SK-N-SH (cell line): Measurements from ENCODE around the gene RBMS3. TPM values are rescaled to one million over a fixed set of nuclear protein-coding genes. Genes with fewer than 3 reads are reported as not detected.

Experiments used
- CTCF ChIA-PET: fragments of 300-600, 350-600 bp; formaldehyde crosslinking; extraction: SDS; loops from one replicate; lab custom pipeline; 2021; lab: Yijun Ruan, JAX
- POLR2A ChIA-PET: fragments of 350-600 bp; sonication (Branson Sonifier 250); formaldehyde crosslinking; extraction: SDS; loops from one replicate; lab custom pipeline; 2020; ENCODE audit warnings: antibody characterized with exemption, inconsistent platforms; lab: Yijun Ruan, JAX
- DNase-seq: peaks from one replicate; pipeline ENCODE4 v3.0.0; 2012
- H2AFZ ChIP-seq: fragments of 200-600 bp; sonication (generic); 2 replicates; pipeline ENCODE4 v1.8.1; 2016; ENCODE audit warnings: antibody characterized with exemption, mild to moderate bottlenecking, low read depth
- H3F3A ChIP-seq: fragments of 200-600 bp; sonication (generic); replicated peaks from 2 replicates; pipeline ENCODE3; 2016; ENCODE audit warnings: antibody characterized with exemption, mild to moderate bottlenecking; ENCODE audit not compliant: insufficient read depth
- H3K27ac ChIP-seq, 2 experiments: fragments of 200-500 bp in 1 of 2; fragments of 200-600 bp in 1 of 2; sonication (Bioruptor generic) in 1 of 2; sonication (generic), shearing (Covaris generic) in 1 of 2; 2 replicates each; pipeline versions ENCODE4 v1.5.1 to v1.6.1; 2014 to 2016; ENCODE audit warnings: low read depth in 2 of 2, inconsistent platforms in 1 of 2, low read length in 1 of 2, mild to moderate bottlenecking in 1 of 2, mixed read lengths in 1 of 2
- H3K27me3 ChIP-seq: fragments of 200-600 bp; sonication (generic), shearing (Covaris generic); 2 replicates; pipeline ENCODE4 v1.6.1; 2016; ENCODE audit warnings: mixed run types; ENCODE audit not compliant: insufficient read depth
- H3K36me3 ChIP-seq, 2 experiments: fragments of 200-500 bp in 1 of 2; fragments of 200-600 bp in 1 of 2; sonication (Bioruptor generic) in 1 of 2; sonication (generic) in 1 of 2; replicated peaks in 1 of 2; 2 replicates each; pipeline versions ENCODE3 to v1.5.1; 2014 to 2016; ENCODE audit warnings: low read length in 1 of 2, mild to moderate bottlenecking in 1 of 2; ENCODE audit not compliant: insufficient read depth in 2 of 2, control insufficient read depth in 1 of 2
- H3K4me1 ChIP-seq, 2 experiments: fragments of 200-500 bp in 1 of 2; fragments of 200-600 bp in 1 of 2; sonication (Bioruptor generic) in 1 of 2; sonication (generic), shearing (Covaris generic) in 1 of 2; 2 replicates each; pipeline versions ENCODE4 v1.5.1 to v1.6.1; 2014 to 2016; ENCODE audit warnings: low read depth in 1 of 2, low read length in 1 of 2, mixed run types in 1 of 2; ENCODE audit not compliant: insufficient read depth in 2 of 2, control insufficient read depth in 1 of 2
- H3K4me2 ChIP-seq: fragments of 200-600 bp; sonication (generic), shearing (Covaris generic); 2 replicates; pipeline ENCODE4 v1.6.1; 2017; ENCODE audit warnings: mixed run types
- H3K4me3 ChIP-seq, 2 experiments: fragments of 200-500 bp in 1 of 2; fragments of 200-600 bp in 1 of 2; sonication (Bioruptor generic) in 1 of 2; sonication (generic), shearing (Covaris generic) in 1 of 2; 2 replicates each; pipeline versions ENCODE4 v1.5.1 to v1.8.1; 2014 to 2016; ENCODE audit warnings: low read depth in 2 of 2, inconsistent platforms in 1 of 2, low read length in 1 of 2, mild to moderate bottlenecking in 1 of 2, mixed read lengths in 1 of 2, moderate library complexity in 1 of 2
- H3K79me2 ChIP-seq: fragments of 200-600 bp; sonication (generic); 2 replicates; pipeline ENCODE4 v1.8.1; 2017; ENCODE audit warnings: mild to moderate bottlenecking; ENCODE audit not compliant: insufficient read depth
- H3K9ac ChIP-seq: fragments of 200-600 bp; sonication (generic); 2 replicates; pipeline ENCODE4 v1.6.1; 2017; ENCODE audit warnings: mixed run types
- H3K9me2 ChIP-seq: fragments of 200-600 bp; sonication (generic); 2 replicates; pipeline ENCODE4 v1.6.1; 2017; ENCODE audit warnings: mixed run types
- H3K9me3 ChIP-seq: fragments of 200-600 bp; sonication (generic); 2 replicates; pipeline ENCODE4 v1.6.1; 2017; ENCODE audit warnings: mixed run types, mild to moderate bottlenecking, moderate library complexity
- H4K20me1 ChIP-seq: fragments of 200-600 bp; sonication (generic); 2 replicates; pipeline ENCODE4 v1.6.1; 2017; ENCODE audit warnings: mild to moderate bottlenecking, mixed run types; ENCODE audit not compliant: insufficient read depth
- EP300 ChIP-seq, 2 experiments: IDR thresholded peaks; 2 replicates each; pipeline versions ENCODE4 v1.4.0 to v1.6.1; 2012; ENCODE audit warnings: borderline replicate concordance in 1 of 2, low read depth in 1 of 2, low read length in 1 of 2
- EZH2phosphoT487 ChIP-seq: fragments of 200-600 bp; sonication (generic); IDR thresholded peaks from 2 replicates; pipeline ENCODE4 v1.6.1; 2017; ENCODE audit warnings: low read depth, mixed run types, mild to moderate bottlenecking, antibody characterized with exemption, moderate library complexity, borderline replicate concordance
- FOSL2 ChIP-seq: IDR thresholded peaks from 2 replicates; pipeline ENCODE4 v1.4.0; 2012; ENCODE audit warnings: low read depth, mild to moderate bottlenecking, moderate library complexity, borderline replicate concordance
- FOXJ3 ChIP-seq: sonication (generic); formaldehyde crosslinking; IDR thresholded peaks from 2 replicates; pipeline ENCODE4 v1.5.1; 2020; ENCODE audit warnings: mild to moderate bottlenecking, missing genetic modification reagents
- FOXM1 ChIP-seq: IDR thresholded peaks from 2 replicates; pipeline ENCODE4 v1.4.0; 2012; ENCODE audit warnings: low read depth, mild to moderate bottlenecking
- IRF3 ChIP-seq: fragments of 150-350 bp; IDR thresholded peaks from 2 replicates; pipeline ENCODE4 v1.6.1; 2016; ENCODE audit warnings: mild to moderate bottlenecking, low read depth, low read length
- JUND ChIP-seq: IDR thresholded peaks from 2 replicates; pipeline ENCODE4 v1.4.0; 2012
- MAX ChIP-seq: IDR thresholded peaks from 2 replicates; pipeline ENCODE4 v1.4.0; 2012; ENCODE audit warnings: low read depth
- MEF2A ChIP-seq: IDR thresholded peaks from 2 replicates; pipeline ENCODE4 v1.4.0; 2012; ENCODE audit warnings: low read depth, borderline replicate concordance
- RAD21 ChIP-seq: IDR thresholded peaks from 2 replicates; pipeline ENCODE4 v1.6.1; 2012; ENCODE audit warnings: mild to moderate bottlenecking, low read length
- RCOR1 ChIP-seq: fragments of 150-350 bp; IDR thresholded peaks from 2 replicates; pipeline ENCODE4 v1.6.1; 2017; ENCODE audit warnings: antibody characterized with exemption, low read length
- RXRA ChIP-seq: IDR thresholded peaks from 2 replicates; pipeline ENCODE4 v1.4.0; 2012; ENCODE audit warnings: low read depth, mild to moderate bottlenecking, borderline replicate concordance
- SIN3A ChIP-seq: IDR thresholded peaks from 2 replicates; pipeline ENCODE4 v1.6.1; 2012; ENCODE audit warnings: low read depth, mild to moderate bottlenecking, low read length, moderate library complexity, borderline replicate concordance
- SMC3 ChIP-seq: IDR thresholded peaks from 2 replicates; pipeline ENCODE4 v1.6.1; 2012; ENCODE audit warnings: low read depth, low read length, improper control_type of control experiment
- TAF1 ChIP-seq: IDR thresholded peaks from 2 replicates; pipeline ENCODE4 v1.6.1; 2012; ENCODE audit warnings: low read depth, mild to moderate bottlenecking, low read length, moderate library complexity, borderline replicate concordance
- USF2 ChIP-seq: fragments of 150-350 bp; IDR thresholded peaks from 2 replicates; pipeline ENCODE4 v1.6.1; 2017; ENCODE audit warnings: antibody characterized with exemption, low read length, low read depth, borderline replicate concordance
- YY1 ChIP-seq: IDR thresholded peaks from 2 replicates; pipeline ENCODE4 v1.4.0; 2012; ENCODE audit warnings: low read depth, mild to moderate bottlenecking
- ZBTB33 ChIP-seq: IDR thresholded peaks from 2 replicates; pipeline ENCODE4 v1.4.0; 2012; ENCODE audit warnings: low read depth, borderline replicate concordance
- WGBS: methylation state at CpG from one replicate; pipeline ENCODE4 v1.1.6; 2017; ENCODE audit warnings: low lambda C conversion rate; 5-methylcytosine and 5-hydroxymethylcytosine counted together
- polyA plus RNA-seq, 3 experiments: library from polyadenylated mRNA; depleted of rRNA; stranded (reverse); fragments of >200 nt; gene quantifications; 2 replicates each; pipeline ENCODE4 v1.2.3, GENCODE V29; 2012

The RBMS3 gene
- polyA plus RNA-seq, 1 of the 3 experiments (the other 2 are of a cell fraction) = 8.2 TPM

GRCh38 chr3:29665688-29666087, 384.8 kb downstream of the RBMS3 start:
- 90% methylated on average over 3 of the region's 3 CpGs for WGBS
- Histone ChIP-seq H2AFZ (no peak overlapping the region), H3F3A (no peaks in the 10 kb centered on the region), H3K27ac (peak overlapping the region in 1 of 2 experiments; percentile 75; a peak in 2 of 4 replicates), H3K9me3 (no peaks in the 10 kb centered on the region), H3K36me3 (peaks cover 17% of the 10 kb centered on the region in 2 experiments), H4K20me1 (no peaks in the 10 kb centered on the region), H3K9me2 (no peaks in the 10 kb centered on the region), H3K4me3 (no peak overlapping the region), H3K27me3 (no peaks in the 10 kb centered on the region), H3K79me2 (peaks cover 4% of the 10 kb centered on the region; the same call in 1 of the 2 replicates), H3K9ac (no peak overlapping the region), H3K4me1 (peaks cover 0 to 5% of the 10 kb centered on the region in 2 experiments; a peak in 2 of 4 replicates), H3K4me2 (no peak overlapping the region)
- TF ChIP-seq RAD21 (no peak), JUND (no peak), SMC3 (no peak), YY1 (no peak), FOXJ3 (no peak), USF2 (no peak), RCOR1 (peak; percentile 20; the same call in 1 of the 2 replicates), RXRA (no peak), EP300 (IDR thresholded peaks at IDR 0.05; ENCODE audit: borderline replicate concordance in 1 of 2, low read depth in 1 of 2, low read length in 1 of 2) (peak in 1 of 2 experiments; percentile 63; a peak in 1 of 4 replicates), FOSL2 (no peak), MAX (no peak), IRF3 (no peak), MEF2A (no peak), SIN3A (no peak), TAF1 (no peak), ZBTB33 (no peak), FOXM1 (no peak), EZH2phosphoT487 (no peak)
- ChIA-PET CTCF (interaction anchor here (0.9 kb wide), 1 partner anchor 9 kb away, joined by 4 read pairs; no protein-coding TSS in a partner anchor), POLR2A (no interaction called here)
- no peak for DNase-seq
